Breast epithelium (tissue), 4 donors: ENCODE measurements around the gene ARFIP1. TPM values are rescaled to one million over a fixed set of nuclear protein-coding genes. Genes with fewer than 3 reads are reported as not detected.
"Not testable (repeated sequence)": the region's sequence is repeated elsewhere in the genome, so short reads cannot be mapped to it uniquely, and the experiment has no call there.

Source experiments
- DNase-seq, 2 donors: peaks; one replicate each; pipeline ENCODE4 v3.0.0-alpha.2; 2019; ENCODE audit warnings: low spot score in 2 of 2
- H3K27ac ChIP-seq, 2 donors: fragments of 200-600 bp; sonication (generic) in 1 of 2; one replicate each; pipeline ENCODE4 v1.5.1; 2016 to 2019; ENCODE audit warnings: mild to moderate bottlenecking in 1 of 2
- H3K27me3 ChIP-seq, 2 donors: fragments of 200-600 bp; sonication (generic) in 1 of 2; one replicate each; pipeline versions ENCODE4 v1.5.1 to v1.6.0; 2017 to 2019; ENCODE audit warnings: control low read depth in 1 of 2, mild to moderate bottlenecking in 1 of 2
- H3K36me3 ChIP-seq: fragments of 200-600 bp; one replicate; pipeline ENCODE4 v1.5.1; 2019
- H3K4me1 ChIP-seq, 2 donors: fragments of 200-600 bp; sonication (generic); one replicate each; pipeline ENCODE4 v1.5.1; 2016 to 2019; ENCODE audit warnings: control low read depth in 1 of 2
- H3K4me3 ChIP-seq, 3 donors: fragments of 200-600 bp; sonication (generic); 1 replicate in 2 of 3; 2 replicates in 1 of 3; pipeline ENCODE4 v1.5.1; 2016 to 2019; ENCODE audit warnings: mild to moderate bottlenecking in 3 of 3, moderate library complexity in 2 of 3
- H3K9me3 ChIP-seq, 2 donors: fragments of 200-600 bp; sonication (generic) in 1 of 2; one replicate each; pipeline ENCODE4 v1.5.1; 2016 to 2019; ENCODE audit warnings: control low read depth in 1 of 2
- CTCF ChIP-seq, 3 donors: fragments of 450-650 bp; IDR thresholded peaks; one replicate each; pipeline ENCODE4 v1.5.1; 2016 to 2017; ENCODE audit warnings: antibody characterized with exemption in 3 of 3, mild to moderate bottlenecking in 3 of 3, moderate library complexity in 3 of 3
- POLR2A ChIP-seq: fragments of 450-650 bp; IDR thresholded peaks from one replicate; pipeline ENCODE4 v1.6.1; 2016; ENCODE audit warnings: antibody characterized with exemption, mild to moderate bottlenecking, moderate library complexity
- POLR2AphosphoS5 ChIP-seq, 3 donors: sonication (generic); formaldehyde crosslinking; IDR thresholded peaks; one replicate each; pipeline ENCODE4 v1.6.1; 2017; ENCODE audit warnings: antibody characterized with exemption in 3 of 3
- intact Hi-C: fragments of 100-400 bp; cut with DNase I; formaldehyde crosslinking; loops from one replicate; pipeline ENCODE4 v1.15.1; 2023; ENCODE audit warnings: low total_unique reads
- total RNA-seq, 3 donors: library from RNA; depleted of rRNA; stranded (reverse); fragments of >200 nt; gene quantifications; one replicate each; pipeline ENCODE4 v1.1.0, GENCODE V29; 2016

Gene ARFIP1
- total RNA-seq, 3 donors from 2014 or later: 25.3 to 54.9 (median 39.0) TPM

- Histone ChIP-seq H3K27me3 (no peaks in the 10 kb centered on the region), H3K9me3 (no peaks in the 10 kb centered on the region), H3K27ac (no peak overlapping the region), H3K4me1 (no peaks in the 10 kb centered on the region), H3K4me3 (no peak overlapping the region), H3K36me3 (no peaks in the 10 kb centered on the region)
- DNase-seq: no peak
- intact Hi-C loops: no loop called here
- TF ChIP-seq POLR2A (no peak), POLR2AphosphoS5 (IDR thresholded peaks at IDR 0.05) (no peak), CTCF (IDR thresholded peaks at IDR 0.05) (no peak)
These were observed 16.0 kb upstream of the ARFIP1 start for GRCh38 chr4:152763796-152764195.

GRCh38 chr4:152765069-152765737 lies 14.6 kb upstream of the ARFIP1 start:
- intact Hi-C loops, H3K4me3 ChIP-seq, H3K4me1 ChIP-seq, DNase-seq, H3K27ac ChIP-seq, H3K9me3 ChIP-seq, H3K27me3 ChIP-seq, H3K36me3 ChIP-seq: not testable (repeated sequence)

- Histone ChIP-seq H3K27ac (no peak overlapping the region), H3K9me3 (no peaks in the 10 kb centered on the region), H3K36me3 (no peaks in the 10 kb centered on the region), H3K4me3 (no peak overlapping the region), H3K27me3 (no peaks in the 10 kb centered on the region), H3K4me1 (no peaks in the 10 kb centered on the region)
- no peak for DNase-seq
- intact Hi-C loops: no loop called here
- TF ChIP-seq POLR2A (no peak), POLR2AphosphoS5 (IDR thresholded peaks at IDR 0.05) (no peak), CTCF (IDR thresholded peaks at IDR 0.05) (no peak)
These were observed 7.8 kb upstream of the ARFIP1 start for GRCh38 chr4:152771741-152772533.

GRCh38 chr4:152773339-152773738 lies 6.4 kb upstream of the ARFIP1 start:
- Histone ChIP-seq H3K4me3 (no peak overlapping the region), H3K36me3 (no peaks in the 10 kb centered on the region), H3K27ac (no peak overlapping the region), H3K9me3 (no peaks in the 10 kb centered on the region), H3K27me3 (no peaks in the 10 kb centered on the region), H3K4me1 (no peaks in the 10 kb centered on the region)
- TF ChIP-seq CTCF (IDR thresholded peaks at IDR 0.05): no peak
- no peak for TF ChIP-seq POLR2A
- no peak for TF ChIP-seq POLR2AphosphoS5 (IDR thresholded peaks at IDR 0.05)
- intact Hi-C loops: no loop called here
- no peak for DNase-seq

- H3K27ac ChIP-seq: no peak overlapping the region
- intact Hi-C loops: no loop called here
- no peak for TF ChIP-seq CTCF (IDR thresholded peaks at IDR 0.05)
- TF ChIP-seq POLR2AphosphoS5 (IDR thresholded peaks at IDR 0.05): no peak
- TF ChIP-seq POLR2A: no peak
- no peaks in the 10 kb centered on the region for H3K9me3 ChIP-seq
- no peaks in the 10 kb centered on the region for H3K4me1 ChIP-seq
- no peaks in the 10 kb centered on the region for H3K27me3 ChIP-seq
- H3K4me3 ChIP-seq: no peak overlapping the region
- no peaks in the 10 kb centered on the region for H3K36me3 ChIP-seq
- DNase-seq: no peak
These were observed 5.8 kb upstream of the ARFIP1 start for GRCh38 chr4:152773953-152774352.
